ENCODE measurements around the gene EHD2.
A peak's percentile ranks its signal among the peaks of the same experiment; 100 is the strongest.
"Not testable (repeated sequence)": the region's sequence is repeated elsewhere in the genome, so short reads cannot be mapped to it uniquely, and the experiment has no call there.

EHD2 gene, protein sequence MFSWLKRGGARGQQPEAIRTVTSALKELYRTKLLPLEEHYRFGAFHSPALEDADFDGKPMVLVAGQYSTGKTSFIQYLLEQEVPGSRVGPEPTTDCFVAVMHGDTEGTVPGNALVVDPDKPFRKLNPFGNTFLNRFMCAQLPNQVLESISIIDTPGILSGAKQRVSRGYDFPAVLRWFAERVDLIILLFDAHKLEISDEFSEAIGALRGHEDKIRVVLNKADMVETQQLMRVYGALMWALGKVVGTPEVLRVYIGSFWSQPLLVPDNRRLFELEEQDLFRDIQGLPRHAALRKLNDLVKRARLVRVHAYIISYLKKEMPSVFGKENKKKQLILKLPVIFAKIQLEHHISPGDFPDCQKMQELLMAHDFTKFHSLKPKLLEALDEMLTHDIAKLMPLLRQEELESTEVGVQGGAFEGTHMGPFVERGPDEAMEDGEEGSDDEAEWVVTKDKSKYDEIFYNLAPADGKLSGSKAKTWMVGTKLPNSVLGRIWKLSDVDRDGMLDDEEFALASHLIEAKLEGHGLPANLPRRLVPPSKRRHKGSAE

DNA sequence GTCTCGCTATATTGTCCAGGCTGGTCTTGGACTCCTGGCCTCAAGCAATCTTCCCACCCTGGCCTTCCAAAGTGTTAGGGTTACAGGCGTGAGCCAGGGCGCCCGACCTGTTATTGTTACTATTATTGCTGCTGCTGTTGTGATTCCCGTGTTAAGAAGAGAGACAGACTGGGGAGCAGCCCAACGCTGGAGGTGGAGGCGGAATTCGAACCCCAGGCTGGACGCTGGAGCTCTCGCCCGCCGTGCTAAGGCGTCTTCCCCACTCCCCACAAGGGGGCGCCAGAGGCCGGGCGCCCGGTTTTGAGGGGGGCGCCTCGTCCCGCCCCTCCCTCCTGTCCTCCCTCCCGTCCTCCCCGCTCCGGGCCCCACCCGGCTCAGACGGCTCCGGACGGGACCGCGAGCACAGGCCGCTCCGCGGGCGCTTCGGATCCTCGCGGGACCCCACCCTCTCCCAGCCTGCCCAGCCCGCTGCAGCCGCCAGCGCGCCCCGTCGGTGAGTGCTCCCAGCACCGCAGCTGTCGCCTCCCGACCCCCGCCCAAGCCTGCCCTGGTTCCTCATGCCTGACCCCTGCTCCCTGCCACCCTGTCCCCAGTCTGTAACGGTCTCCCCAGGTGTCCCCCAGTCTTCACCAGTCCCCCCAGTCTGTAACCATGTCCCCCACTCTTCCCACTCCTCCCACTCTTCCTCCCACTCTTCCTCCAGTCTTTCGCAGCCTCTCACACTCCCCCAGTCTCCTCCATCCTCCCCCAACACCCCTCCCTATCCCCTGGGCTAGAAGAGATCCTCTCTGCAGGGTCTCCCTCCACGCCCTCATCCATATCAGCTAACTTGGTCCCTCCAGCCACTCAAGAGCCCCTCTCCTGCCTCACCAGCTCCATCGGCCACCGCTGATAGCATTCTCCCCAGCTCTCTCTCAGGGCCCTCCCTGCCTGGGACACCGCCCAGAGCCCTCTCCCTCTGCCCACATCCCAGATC lies at the start of gene EHD2:
EHD2 (plus strand) TSS at position 377 of the 976 bp plus-strand sequence. CDS start 3,191 bp downstream, outside the sequence.
- DNase-seq (ENCODE audit: low read depth in 2 of 2), result peak; percentile 41 to 46

DNA sequence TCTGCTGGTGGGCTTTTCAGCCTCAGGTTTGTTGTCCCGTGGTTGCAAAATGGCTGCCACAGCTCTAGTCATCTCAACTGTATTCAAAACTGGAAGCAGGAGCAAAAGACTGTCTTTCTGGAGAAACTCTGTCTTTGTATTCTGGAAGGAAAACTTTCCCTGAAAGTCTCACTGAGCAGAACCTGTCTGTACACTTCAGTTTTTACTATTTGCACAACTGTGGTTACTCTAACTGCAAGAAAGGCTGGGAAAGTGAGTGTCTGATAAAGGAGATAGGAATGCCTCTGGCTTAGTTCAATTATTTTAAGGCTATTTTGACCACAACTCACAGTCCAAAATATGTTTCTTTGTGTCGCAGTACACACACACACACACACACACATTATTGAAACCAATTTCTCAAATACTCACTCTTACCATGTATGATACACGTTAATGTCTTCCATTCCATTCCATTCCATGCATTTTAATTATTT lies 49.7 kb upstream of the EHD2 start:
- no peak for DNase-seq (ENCODE audit: low read depth in 2 of 2)

DNA sequence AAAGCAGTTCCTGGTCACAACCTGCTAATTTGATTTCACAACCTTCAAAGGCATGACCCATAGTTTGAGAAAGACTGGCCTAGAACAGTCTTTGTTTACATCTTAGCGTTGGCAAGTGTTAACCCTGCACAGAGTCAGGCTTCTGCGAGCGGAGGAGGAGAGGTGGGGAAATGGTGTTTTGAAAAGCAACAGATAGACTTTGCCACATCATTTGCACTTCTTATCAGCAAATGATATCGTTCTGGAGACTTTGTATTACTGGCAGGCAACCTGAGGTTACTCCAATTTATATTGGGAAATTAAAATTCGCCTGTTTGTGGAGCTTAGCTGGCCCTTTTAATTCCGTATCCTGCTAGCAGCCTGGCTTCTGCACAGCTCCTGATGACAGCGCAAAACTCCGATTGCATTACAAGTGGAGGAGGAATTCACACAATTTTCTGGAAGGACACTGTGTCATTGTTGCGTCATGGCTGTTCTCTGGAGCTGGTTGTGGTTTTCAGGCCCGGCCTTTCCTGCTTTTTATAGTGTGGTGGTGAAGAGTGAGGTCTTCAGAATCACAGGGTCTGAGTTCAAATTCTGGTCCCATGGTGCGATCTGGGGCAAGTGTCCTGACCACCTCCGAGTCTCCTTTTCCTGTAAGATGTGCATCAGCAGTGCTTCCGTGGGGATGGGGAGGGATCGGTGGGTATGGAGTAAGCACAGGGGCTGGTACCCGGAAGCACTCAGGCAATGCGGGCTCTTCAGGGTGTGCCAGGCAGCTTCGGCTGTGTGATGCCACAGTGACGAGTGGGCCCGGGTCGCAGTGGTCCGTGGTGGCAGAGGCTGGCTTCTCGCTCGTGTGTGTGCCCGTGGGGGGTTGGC lies 49.1 kb upstream of the EHD2 start:
- no peak for DNase-seq (ENCODE audit: low read depth in 2 of 2)

DNA sequence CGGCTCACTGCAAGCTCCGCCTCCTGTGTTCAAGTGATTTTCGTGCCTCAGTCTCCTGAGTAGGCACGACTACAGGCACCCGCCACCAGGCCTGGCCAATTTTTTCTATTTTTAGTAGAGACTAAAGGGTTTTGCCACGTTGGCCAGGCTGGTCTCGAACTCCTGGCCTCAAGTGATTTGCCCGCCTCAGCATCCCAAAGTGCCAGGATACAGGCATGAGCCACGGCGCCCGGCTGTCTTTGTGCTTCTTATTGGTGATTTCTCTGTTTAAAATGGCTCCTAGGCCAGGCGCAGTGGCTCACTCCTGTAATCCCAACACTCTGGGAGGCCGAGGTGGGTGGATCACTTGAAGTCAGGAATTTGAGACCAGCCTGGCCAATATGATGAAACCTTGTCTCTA lies 44.7 kb upstream of the EHD2 start:
- DNase-seq (ENCODE audit: low read depth in 2 of 2), result not testable (repeated sequence)

DNA sequence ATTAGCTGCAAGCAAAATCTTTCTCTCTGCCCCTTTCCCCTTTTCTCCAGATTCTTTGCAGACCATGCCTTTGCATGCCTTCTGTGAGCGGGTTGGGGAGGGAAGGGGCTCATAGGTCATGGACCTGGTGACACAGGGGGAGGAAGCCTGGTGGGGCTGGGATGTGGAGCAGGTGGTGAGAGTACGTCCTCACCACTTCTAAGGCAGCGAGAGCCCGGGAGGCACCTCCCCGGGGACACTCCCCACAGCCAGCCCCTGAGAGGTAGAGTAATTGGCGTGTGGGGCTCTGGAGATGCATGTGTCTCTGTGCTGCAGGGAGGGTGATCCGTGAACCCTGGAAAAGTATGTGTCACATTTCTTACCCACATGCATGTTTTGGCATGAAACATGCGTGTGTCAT lies 42.5 kb upstream of the EHD2 start:
- no peak for DNase-seq (ENCODE audit: low read depth in 2 of 2)

DNA sequence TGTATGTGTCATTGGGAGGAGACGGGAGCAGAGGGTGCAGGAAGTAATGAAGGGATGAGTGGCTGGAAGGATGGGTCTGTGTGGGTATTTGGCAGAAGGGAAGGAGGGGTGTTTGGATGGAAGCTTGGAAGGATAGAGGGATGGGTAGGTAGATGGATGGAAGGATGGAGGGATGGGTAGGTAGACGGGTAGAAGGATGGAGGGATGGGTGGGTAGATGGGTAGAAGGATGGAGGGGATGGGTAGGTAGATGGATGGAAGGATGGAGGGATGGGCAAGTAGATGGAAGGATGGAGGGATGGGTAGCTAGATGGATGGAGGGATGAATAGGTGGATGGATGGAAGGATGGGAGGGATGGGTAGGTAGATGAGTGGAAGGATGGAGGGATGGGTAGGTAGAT lies 41.7 kb upstream of the EHD2 start:
- no peak for DNase-seq (ENCODE audit: low read depth in 2 of 2)

DNA sequence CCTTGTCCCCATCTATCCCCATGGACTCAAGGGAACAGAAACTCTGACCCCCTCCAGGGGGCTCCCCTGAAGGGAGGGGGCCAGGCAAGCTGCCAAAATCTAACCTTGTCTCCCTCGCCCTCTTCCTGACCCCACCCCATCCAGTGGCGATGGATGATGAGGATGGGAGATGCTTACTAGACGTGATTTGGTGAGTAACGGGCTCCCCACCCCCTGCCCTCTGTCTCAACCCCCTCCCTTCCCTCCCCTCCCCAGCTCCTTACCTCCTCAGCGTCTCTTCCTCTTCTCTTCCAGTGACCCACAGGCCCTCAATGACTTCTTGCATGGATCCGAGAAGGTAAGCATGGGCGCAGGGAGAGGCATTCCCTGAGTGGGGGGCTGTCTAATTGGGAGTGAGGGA lies 39.8 kb upstream of the EHD2 start:
- no peak for DNase-seq (ENCODE audit: low read depth in 2 of 2)

DNA sequence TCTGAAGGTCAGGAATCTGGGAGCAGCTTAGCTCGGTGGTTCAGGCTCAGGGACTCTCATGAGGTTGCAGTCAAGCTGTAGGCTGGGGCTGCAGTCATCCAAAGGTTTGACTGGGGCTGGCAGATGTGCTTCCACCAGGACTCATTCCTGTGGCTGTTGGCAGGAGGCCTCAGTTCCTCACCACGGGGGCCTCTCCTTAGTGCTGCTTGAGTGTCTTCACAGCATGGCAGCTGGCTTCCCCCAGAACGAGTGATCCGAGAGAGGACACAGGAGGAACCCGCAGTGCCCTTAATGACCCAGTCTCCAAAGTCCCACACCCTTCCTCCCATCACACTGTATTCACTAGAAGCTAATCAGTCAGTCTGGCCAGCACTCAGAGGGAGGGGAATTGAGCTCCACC lies 38.7 kb upstream of the EHD2 start:
- no peak for DNase-seq (ENCODE audit: low read depth in 2 of 2)

DNA sequence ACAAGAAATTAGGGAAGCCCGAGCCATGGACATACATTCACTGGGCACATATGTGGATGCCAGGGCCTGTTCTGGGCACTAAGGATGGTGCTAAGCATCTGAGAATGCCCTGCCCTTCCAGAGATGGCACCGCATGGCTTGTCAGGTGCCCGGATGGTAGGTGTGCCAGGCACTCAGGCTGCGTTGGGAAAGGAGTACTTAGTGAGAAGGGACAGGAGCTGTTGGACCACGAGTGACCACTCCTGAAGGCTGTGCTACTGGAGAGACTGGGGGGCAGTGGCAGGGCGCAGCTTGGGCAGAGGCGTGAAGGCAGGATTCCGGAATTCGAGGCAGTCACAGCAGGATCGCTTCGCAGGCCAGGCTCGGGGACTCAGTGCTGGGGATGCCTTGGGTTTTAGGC lies 38.0 kb upstream of the EHD2 start:
- DNase-seq (ENCODE audit: low read depth in 2 of 2), result no peak

DNA sequence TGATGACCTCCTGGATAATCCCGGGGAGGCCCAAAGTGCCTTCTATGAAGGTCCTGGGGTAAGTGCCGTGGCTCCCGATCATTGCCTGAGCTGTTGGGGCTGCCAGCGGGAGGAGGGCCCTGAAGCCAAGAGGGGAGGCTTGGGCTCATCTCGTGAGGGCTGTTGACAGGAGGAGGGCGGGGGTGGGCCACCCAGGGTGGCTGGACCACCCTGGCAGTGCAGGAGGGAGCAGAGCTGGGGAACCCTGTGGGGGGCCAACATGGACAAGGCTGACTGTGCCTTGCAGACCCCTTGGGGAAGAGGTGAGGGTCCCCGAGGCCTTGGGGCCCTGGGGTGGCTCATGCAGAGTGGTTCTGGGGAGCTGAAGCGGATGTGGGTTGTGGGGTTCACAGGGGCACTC lies 37.4 kb upstream of the EHD2 start:
- DNase-seq (ENCODE audit: low read depth in 2 of 2), result no peak

DNA sequence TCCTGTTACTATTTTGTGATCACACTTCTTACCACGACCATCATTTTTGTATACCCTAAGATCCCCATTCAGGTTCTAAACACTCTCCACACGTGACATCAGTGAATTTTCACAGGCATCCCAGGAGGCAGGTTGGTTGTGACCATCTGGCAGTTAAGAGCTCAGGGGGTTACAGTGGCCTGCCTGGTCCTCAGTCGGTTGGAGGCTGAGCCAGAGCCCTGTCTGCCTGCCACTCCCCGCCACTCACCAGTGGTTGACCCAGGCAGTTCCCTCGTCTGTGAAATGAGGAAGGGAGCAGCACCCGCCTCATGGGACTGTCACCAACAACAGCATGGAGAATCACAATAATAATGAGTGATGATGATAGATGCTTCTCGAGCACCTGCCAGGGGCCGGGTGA lies 36.4 kb upstream of the EHD2 start:
- no peak for DNase-seq (ENCODE audit: low read depth in 2 of 2)

DNA sequence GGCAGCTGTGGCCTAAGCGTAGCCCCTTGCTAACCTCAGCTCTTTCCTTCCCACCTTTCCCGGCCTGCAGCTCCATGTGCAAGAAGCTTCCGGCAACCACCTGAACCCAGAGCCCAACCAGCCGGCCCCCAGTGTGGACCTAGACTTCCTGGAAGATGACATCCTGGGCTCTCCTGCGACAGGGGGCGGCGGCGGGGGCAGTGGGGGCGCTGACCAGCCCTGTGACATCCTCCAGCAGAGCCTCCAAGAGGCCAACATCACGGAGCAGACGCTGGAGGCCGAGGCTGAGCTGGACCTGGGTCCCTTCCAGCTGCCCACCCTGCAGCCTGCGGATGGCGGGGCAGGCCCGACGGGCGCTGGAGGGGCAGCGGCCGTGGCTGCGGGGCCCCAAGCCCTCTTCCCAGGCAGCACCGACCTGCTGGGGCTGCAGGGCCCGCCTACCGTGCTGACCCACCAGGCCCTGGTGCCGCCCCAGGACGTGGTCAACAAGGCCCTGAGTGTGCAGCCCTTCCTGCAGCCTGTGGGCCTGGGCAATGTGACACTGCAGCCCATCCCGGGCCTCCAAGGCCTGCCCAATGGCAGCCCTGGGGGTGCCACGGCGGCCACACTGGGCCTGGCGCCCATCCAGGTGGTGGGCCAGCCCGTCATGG lies 33.8 kb upstream of the EHD2 start:
- no peak for DNase-seq (ENCODE audit: low read depth in 2 of 2)

DNA sequence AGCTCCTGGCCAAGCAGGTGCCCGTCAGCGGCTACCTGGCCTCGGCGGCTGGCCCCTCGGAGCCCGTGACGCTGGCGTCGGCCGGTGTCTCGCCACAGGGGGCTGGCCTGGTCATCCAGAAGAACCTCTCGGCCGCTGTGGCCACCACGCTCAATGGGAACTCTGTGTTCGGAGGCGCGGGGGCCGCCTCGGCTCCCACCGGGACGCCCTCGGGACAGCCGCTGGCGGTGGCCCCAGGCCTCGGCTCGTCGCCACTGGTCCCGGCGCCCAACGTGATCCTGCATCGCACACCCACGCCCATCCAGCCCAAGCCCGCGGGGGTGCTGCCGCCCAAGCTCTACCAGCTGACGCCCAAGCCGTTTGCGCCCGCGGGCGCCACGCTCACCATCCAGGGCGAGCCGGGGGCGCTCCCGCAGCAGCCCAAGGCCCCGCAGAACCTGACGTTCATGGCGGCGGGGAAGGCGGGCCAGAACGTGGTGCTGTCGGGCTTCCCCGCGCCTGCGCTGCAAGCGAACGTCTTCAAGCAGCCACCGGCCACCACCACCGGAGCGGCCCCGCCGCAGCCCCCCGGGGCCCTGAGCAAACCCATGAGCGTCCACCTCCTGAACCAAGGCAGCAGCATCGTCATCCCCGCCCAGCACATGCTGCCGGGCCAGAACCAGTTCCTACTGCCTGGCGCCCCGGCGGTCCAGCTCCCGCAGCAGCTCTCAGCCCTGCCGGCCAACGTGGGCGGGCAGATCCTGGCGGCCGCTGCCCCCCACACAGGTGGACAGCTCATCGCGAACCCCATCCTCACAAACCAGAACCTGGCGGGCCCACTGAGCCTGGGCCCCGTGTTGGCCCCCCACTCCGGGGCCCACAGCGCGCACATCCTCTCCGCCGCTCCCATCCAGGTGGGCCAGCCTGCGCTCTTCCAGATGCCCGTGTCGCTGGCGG lies 33.0 kb upstream of the EHD2 start:
- DNase-seq (ENCODE audit: low read depth in 2 of 2), result no peak

DNA sequence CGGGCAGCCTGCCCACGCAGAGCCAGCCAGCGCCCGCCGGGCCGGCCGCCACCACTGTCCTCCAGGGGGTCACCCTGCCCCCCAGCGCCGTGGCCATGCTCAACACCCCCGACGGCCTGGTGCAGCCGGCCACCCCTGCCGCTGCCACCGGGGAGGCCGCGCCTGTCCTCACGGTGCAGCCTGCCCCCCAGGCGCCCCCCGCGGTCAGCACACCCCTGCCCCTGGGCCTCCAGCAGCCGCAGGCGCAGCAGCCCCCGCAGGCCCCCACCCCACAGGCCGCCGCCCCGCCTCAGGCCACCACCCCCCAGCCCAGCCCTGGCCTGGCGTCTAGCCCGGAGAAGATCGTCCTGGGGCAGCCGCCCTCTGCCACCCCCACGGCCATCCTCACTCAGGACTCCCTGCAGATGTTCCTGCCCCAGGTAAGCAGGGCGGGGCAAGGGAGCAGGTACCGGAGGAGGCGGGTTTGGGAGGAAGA lies 32.3 kb upstream of the EHD2 start:
- DNase-seq (ENCODE audit: low read depth in 2 of 2), result no peak

DNA sequence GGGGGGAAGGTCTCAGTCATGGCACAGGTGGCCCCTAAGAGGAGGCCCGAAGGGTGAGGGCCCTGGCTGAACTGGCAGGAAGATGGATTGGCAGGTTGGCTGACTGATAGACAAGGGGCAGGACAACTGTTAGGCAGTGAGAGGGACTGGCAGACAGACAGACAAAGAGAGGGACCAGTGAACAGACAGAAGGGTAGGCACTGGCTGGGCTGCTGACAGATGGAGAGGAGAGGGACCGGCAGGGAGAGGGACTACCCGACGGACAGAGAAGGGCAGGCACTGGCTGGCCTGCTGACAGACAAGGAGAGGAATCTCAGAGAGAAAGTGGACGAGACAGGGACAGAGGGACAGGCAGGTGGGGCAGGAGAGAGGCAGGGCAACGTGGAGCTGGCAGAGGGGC lies 31.8 kb upstream of the EHD2 start:
- no peak for DNase-seq (ENCODE audit: low read depth in 2 of 2)

DNA sequence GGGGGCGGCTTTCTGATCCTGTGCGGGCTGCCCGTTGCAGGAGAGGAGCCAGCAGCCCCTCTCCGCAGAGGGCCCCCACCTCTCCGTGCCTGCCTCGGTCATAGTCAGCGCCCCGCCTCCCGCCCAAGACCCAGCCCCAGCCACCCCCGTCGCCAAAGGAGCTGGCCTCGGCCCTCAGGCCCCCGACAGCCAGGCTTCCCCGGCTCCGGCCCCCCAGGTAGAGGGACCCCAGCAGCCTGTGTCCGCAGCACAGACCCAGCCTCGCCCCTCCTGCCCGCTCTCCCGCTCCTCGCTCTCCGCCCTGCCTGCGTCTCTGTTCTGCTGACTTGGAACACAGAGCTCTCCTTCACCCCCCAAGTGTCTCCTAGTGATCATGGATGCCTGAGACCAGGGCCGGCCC lies 31.3 kb upstream of the EHD2 start:
- DNase-seq (ENCODE audit: low read depth in 2 of 2), result no peak

DNA sequence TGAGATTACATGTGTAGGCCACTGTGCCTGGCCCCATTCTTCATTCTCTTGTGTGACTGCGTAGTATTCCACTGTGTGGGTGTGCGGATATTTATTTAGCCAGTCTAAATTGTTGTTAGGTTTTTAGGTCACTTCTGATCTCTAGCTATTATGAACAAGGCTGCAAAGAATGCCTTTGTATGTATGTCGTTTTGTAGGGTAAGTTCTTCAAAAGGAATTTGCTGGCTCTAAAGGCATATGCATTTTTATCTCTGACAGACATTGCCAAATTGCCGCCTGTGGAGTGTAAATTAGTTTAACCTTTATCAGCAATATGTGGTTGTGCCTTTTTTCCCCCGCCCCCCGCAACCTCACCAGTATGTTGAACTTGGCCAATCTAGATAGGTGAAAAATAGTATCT lies 30.3 kb upstream of the EHD2 start:
- no peak for DNase-seq (ENCODE audit: low read depth in 2 of 2)

DNA sequence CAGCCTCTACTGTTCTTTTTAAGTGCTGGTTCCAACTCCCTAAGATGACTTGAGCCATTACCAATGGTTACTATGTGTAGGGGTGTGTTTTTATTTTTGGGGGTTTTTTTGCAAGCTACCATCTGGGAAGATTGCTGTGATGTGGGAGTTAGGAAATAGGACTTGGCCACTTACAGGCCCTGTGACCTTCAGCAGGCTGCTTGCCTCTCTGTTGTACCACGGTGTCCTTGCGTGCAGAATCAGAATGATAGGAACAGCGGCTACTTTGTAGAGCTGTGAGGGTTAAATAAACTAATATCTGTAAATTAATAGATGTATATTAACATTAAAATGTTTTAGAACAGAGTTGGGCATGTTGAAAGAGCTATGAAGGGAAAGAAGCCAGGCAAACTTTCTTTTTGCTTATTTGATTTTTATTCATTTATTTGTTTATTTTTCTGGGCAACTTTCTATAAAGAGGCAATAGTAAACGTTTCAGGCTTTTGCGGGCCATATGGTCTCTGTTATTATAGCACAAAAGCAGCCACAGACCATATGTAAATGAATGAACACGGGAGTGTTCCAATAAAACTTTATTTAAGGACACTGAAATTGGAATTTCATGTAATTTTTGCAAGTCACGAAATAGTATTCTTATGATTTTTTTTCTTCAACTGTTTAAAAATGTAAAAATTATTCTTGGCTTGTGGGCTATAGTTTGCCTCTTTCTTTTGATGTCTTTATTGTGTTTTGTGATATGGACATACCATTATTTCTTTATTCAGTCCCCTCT lies 26.4 kb upstream of the EHD2 start:
- no peak for DNase-seq (ENCODE audit: low read depth in 2 of 2)

DNA sequence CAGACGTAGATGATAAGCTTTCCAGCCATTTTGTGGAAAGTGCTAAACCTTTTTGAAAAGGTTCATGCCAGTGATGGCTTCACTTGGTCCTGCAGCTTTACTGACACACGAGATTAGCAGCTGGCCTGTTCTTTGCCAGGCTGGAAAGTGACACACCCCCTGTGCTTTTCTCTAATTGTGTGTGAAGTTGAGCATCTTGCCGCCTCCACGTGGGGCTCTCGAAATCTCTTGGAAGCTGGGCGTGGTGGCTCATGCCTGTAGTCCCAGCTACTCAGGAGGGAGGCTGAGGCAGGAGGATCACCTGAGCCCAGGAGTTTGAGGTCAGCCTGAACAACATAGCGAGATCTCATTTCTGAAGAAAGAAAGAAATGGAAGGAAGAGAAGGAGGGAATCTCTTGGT lies 25.3 kb upstream of the EHD2 start:
- no peak for DNase-seq (ENCODE audit: low read depth in 2 of 2)
